HepG2 (cell line): ENCODE data around the gene DNAH9. TPM values are rescaled to one million over a fixed set of nuclear protein-coding genes. Genes with fewer than 3 reads are reported as not detected.
A peak's percentile ranks its signal among the peaks of the same experiment; 100 is the strongest.

Source experiments
- HNF4A ChIP-seq: sonication (generic); formaldehyde crosslinking; IDR thresholded peaks from 2 replicates; pipeline ENCODE4 v1.4.0; 2020; ENCODE audit warnings: missing genetic modification reagents
- NCOR1 ChIP-seq: fragments of 200-600 bp; sonication (generic); IDR thresholded peaks from 2 replicates; pipeline ENCODE4 v1.7.0; 2017; ENCODE audit warnings: antibody characterized with exemption, low read length, borderline replicate concordance
- PATZ1 ChIP-seq: sonication (generic); formaldehyde crosslinking; IDR thresholded peaks from 2 replicates; pipeline ENCODE4 v1.4.0; 2020; ENCODE audit warnings: missing genetic modification reagents
- ZNF501 ChIP-seq: sonication (generic); formaldehyde crosslinking; IDR thresholded peaks from 2 replicates; pipeline ENCODE4 v1.5.1; 2020; ENCODE audit warnings: mild to moderate bottlenecking, moderate library complexity, missing genetic modification reagents
- polyA plus RNA-seq, 8 experiments: library from polyadenylated mRNA; depleted of rRNA in 3 of 8; stranded (reverse) in 7 of 8; unstranded in 1 of 8; fragments of >200 nt; fragmentation: Illumina TruSeq in 4 of 8; extraction: Trizol in 4 of 8; gene quantifications; 2 replicates each; pipeline versions ENCODE4 v1.2.1 to v1.2.3, GENCODE V29; 2011 to 2016; ENCODE audit warnings: low read depth in 4 of 8, missing spikeins in 1 of 8, mixed read lengths in 1 of 8; ENCODE audit not compliant: insufficient read depth in 1 of 8
- total RNA-seq, 5 experiments: library from RNA; depleted of rRNA; stranded (reverse); fragments of >200 nt; fragmentation: Illumina TruSeq; extraction: Trizol; gene quantifications; 2 replicates each; pipeline ENCODE4 v1.2.3, GENCODE V29; 2016; ENCODE audit warnings: low read depth in 1 of 5
- TF ChIP-seq, protein P1 (sequence below): sonication (generic); formaldehyde crosslinking; IDR thresholded peaks from 2 replicates; pipeline ENCODE4 v1.4.0; 2020; ENCODE audit warnings: mild to moderate bottlenecking, missing genetic modification reagents, borderline replicate concordance
- TF ChIP-seq, protein P2 (sequence below), 2 experiments: sonication (generic) in 1 of 2; formaldehyde crosslinking in 1 of 2; IDR thresholded peaks; 2 replicates each; pipeline versions ENCODE4 v1.5.1 to v1.6.1; 2011 to 2020; ENCODE audit warnings: borderline replicate concordance in 1 of 2, low read depth in 1 of 2, low read length in 1 of 2, mild to moderate bottlenecking in 1 of 2, missing genetic modification reagents in 1 of 2, moderate library complexity in 1 of 2

DNAH9 gene
- total and polyA plus RNA-seq, 2 of the 13 experiments (the other 11 are each of a cell fraction or from before 2014, with no cell fraction given), result not detected

GRCh38 chr17:11608396-11608795 is 10.1 kb downstream of the DNAH9 start (continued):
- TF ChIP-seq, protein P1, sequence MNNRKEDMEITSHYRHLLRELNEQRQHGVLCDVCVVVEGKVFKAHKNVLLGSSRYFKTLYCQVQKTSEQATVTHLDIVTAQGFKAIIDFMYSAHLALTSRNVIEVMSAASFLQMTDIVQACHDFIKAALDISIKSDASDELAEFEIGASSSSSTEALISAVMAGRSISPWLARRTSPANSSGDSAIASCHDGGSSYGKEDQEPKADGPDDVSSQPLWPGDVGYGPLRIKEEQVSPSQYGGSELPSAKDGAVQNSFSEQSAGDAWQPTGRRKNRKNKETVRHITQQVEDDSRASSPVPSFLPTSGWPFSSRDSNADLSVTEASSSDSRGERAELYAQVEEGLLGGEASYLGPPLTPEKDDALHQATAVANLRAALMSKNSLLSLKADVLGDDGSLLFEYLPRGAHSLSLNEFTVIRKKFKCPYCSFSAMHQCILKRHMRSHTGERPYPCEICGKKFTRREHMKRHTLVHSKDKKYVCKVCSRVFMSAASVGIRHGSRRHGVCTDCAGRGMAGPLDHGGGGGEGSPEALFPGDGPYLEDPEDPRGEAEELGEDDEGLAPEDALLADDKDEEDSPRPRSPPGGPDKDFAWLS, result no peak
- TF ChIP-seq NCOR1 (no peak), ZNF501 (CRISPR knock-in tag) (no peak), PATZ1 (CRISPR knock-in tag) (peak; percentile 19; the same call in 1 of the 2 replicates), HNF4A (CRISPR knock-in tag) (peak; percentile 21; the same call in 1 of the 2 replicates)
- TF ChIP-seq, protein P2, sequence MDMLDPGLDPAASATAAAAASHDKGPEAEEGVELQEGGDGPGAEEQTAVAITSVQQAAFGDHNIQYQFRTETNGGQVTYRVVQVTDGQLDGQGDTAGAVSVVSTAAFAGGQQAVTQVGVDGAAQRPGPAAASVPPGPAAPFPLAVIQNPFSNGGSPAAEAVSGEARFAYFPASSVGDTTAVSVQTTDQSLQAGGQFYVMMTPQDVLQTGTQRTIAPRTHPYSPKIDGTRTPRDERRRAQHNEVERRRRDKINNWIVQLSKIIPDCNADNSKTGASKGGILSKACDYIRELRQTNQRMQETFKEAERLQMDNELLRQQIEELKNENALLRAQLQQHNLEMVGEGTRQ (IDR thresholded peaks at IDR 0.05; ENCODE audit: low read depth, low read length), result no peak
- TF ChIP-seq, protein P2 (CRISPR knock-in tag; IDR thresholded peaks at IDR 0.05; ENCODE audit: borderline replicate concordance), result no peak
